ENCODE results near the gene SLCO1B1.

DNA sequence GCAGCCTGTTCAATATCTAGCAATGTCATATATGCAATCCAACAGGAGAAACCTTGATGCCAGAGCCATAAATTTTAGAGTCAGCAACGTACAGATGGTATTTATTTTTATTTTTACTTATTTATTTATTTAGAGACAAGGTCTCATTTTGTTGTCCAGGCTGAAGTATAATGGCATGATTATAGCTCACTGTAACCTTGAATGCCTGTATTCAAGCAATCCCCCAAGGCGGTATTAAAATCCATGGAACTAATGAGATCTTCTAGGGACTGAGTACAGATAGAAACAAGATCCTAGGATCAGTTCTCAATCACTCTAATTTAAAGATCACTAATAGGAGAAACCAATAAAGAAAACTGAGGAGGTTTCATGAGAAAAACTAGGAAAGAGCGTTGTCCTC is 89.3 kb downstream of the SLCO1B1 start:
- TF ChIP-seq, protein P1, sequence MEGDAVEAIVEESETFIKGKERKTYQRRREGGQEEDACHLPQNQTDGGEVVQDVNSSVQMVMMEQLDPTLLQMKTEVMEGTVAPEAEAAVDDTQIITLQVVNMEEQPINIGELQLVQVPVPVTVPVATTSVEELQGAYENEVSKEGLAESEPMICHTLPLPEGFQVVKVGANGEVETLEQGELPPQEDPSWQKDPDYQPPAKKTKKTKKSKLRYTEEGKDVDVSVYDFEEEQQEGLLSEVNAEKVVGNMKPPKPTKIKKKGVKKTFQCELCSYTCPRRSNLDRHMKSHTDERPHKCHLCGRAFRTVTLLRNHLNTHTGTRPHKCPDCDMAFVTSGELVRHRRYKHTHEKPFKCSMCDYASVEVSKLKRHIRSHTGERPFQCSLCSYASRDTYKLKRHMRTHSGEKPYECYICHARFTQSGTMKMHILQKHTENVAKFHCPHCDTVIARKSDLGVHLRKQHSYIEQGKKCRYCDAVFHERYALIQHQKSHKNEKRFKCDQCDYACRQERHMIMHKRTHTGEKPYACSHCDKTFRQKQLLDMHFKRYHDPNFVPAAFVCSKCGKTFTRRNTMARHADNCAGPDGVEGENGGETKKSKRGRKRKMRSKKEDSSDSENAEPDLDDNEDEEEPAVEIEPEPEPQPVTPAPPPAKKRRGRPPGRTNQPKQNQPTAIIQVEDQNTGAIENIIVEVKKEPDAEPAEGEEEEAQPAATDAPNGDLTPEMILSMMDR (conservative IDR thresholded peaks at IDR 0.05; ENCODE audit: low read depth, low read length), result no peak
- TF ChIP-seq EZH2phosphoT487 (IDR thresholded peaks at IDR 0.05; ENCODE audit: borderline replicate concordance, low read length), result no peak

Data from PC-3 (cell line).